ENCODE data around the gene ZNF235.
A peak's percentile ranks its signal among the peaks of the same experiment; 100 is the strongest.
"Not testable (repeated sequence)": the region's sequence is repeated elsewhere in the genome, so short reads cannot be mapped to it uniquely, and the experiment has no call there.

ZNF235 gene

DNA sequence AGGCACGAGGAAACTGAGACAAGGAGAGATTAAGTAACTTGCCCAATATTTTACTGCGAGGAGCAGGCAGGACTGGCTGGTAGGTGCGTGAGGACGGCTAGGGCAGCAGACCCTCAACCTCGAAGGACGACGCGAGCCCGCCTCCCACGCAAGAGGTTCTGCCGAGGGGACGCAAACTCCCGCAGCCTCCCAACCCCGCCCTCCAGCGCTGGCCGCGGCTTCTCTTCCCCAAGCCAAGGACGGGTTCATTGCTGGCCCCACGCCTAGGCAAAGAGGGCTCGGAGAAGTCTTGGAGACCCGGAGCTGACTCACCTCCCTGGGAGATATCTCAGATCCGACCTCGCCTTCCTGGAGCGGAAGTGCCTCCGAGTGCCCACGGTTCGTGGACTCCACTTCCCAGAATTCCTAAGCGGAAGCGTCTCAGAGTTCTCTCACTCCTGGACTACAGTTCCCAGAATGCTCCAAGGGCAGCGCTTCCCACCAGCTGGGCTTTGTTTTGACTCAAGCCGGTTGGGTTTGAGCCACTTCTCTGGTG is at the start of gene ZNF235:
Gene ZNF235 (minus strand): TSS at position 367 of the 535 bp plus-strand sequence. CDS start 1,621 bp downstream, outside the sequence.
- peak; percentile 51 for DNase-seq (ENCODE audit: low read depth)

DNA sequence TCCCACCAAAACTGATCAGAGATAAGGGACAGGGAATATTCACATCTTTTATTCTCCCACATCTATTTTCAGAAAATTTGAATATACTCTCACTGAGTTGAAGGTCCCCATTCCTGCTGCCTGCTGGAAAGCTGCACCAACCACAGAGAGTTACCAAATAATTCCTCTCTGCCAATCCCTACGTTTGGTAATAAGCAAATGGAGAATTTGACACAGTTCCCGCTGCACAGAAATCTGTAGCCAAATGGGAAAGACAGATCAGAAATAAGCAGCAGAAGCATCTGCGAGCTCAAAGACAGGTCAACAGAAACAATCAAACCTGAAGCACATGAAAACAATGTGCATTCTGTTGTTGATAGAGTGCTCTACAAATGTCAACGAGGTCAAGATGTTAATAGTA is 41.7 kb upstream of the ZNF235 start:
- DNase-seq (ENCODE audit: low read depth), result no peak

DNA sequence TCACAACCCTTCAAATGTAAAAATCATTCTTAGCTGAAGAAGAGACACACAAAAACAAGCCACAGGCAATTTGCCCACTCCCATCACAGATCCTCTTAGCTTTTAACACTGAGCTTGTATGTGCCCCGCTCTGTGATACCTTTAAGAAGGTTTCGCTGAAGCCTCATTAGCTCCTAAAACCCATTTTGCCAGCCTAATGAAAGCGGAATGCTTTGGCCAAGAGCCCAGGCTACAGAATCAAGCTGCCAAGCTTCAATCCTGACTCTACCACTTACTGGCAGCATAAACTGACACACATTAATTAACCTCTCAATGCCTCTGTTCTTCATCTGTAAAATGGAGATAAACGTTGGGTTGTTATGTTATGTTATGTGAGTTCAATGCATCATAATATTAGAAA is 41.1 kb upstream of the ZNF235 start:
- no peak for DNase-seq (ENCODE audit: low read depth)

DNA sequence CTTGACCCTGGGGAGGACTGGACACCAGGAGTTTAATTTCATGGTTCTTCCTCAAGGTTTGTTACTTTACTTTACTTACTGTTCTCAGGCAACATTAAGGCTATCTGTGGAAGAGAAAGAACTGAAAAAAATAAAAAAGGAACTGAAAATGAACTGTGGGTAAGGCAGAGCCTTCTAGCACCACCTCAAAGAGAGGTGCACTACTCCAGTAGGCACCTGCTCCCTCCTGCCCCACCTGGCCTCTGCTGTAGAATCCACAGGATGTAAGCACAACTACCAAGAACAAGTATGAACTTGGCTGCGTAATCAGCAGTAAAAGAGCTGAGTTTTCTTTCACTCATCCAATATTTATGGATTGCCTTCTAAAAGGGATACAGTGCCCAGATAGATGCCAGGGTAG is 39.4 kb upstream of the ZNF235 start:
- no peak for DNase-seq (ENCODE audit: low read depth)

DNA sequence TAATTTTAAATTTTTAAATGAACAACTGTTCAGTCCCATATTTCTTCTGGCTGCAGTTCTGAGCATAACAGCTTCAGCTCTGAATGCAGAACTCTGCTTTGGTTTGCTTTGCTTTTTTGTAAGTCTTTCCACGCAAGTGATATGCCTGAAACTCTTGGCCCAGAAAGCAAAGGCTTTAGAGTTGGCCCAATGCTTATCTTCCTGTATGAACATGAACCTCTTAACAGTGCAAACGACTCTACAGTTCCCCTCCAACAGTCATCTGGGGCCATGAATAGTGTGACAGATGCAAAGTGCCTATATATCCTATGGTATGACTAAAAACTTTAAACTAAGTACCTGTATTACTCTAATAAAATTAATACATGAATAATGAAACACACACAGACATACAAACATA is 37.0 kb upstream of the ZNF235 start:
- no peak for DNase-seq (ENCODE audit: low read depth)

DNA sequence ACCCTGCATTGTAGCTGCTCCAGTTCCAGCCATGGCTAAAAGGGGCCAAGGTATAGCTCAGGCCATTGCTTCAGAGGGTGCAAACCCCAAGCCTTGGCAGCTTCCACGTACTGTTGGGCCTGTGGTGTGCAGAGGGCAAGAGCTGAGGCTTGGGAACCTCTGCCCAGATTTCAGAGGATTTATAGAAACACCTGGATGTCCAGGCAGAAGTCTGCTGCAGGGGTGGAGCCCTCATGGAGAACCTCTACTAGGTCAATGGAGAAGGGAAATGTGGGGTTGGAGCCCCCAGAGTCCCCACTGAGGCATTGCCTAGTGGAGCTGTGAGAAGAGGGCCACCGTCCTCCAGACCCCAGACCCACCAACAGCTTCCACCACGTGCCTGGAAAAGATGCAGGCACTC is 29.8 kb upstream of the ZNF235 start:
- DNase-seq (ENCODE audit: low read depth), result not testable (repeated sequence)

DNA sequence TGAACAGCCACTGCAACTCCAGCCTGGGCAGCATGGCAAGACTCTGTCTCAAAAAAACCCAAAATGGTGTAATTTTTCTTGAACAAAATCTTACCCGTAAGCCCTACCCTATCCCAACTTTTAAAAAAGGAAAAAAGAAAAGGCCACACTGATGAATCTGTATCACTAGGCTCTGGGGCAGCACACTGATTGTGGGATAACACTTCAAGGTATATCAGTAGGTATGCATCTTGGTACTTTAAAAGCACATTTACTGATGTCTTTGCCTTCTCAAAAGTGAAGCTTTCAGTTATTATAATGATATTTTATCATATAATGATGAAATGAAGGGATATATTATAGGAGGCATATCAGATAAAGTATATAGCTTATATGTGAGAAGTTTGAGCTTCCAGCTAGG is 27.3 kb upstream of the ZNF235 start:
- DNase-seq (ENCODE audit: low read depth), result no peak

DNA sequence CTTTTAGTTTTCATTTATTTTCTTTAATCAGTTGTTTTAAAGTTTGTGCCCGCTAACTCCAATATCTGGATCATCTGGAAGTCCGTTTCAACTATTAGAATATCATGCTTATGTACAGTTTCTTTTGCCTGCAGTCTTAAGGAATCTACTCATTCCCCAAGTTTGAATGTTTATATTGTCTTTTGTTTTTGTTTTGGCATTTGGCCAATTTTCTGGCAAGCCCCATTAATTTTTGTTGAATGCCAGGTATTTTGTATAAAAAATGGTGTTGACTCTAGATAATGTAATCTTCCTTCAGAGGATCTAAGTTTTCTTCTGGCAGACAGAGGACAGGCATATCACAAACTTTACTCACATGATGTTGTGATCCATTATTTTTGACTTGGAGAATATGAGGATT is 11.1 kb upstream of the ZNF235 start:
- DNase-seq (ENCODE audit: low read depth), result no peak

DNA sequence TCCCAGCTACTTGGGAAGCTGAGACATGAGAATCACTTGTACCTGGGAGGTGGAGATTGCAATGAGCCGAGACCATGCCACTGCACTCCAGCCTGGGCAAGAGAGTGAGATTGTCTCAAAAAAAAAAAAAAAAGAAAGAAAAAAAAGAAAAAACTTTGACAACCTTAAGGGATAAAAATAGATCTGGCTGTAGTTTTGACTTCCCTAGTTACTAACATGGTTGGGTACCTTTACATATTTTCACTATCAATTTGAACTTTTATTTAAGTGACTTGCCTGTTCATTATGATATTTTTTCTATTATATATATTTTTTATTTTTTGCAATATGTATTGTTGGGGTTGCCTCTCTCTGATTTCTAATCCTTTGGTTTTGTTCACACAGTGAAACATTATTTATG is 8.4 kb upstream of the ZNF235 start:
- DNase-seq (ENCODE audit: low read depth), result no peak

DNA sequence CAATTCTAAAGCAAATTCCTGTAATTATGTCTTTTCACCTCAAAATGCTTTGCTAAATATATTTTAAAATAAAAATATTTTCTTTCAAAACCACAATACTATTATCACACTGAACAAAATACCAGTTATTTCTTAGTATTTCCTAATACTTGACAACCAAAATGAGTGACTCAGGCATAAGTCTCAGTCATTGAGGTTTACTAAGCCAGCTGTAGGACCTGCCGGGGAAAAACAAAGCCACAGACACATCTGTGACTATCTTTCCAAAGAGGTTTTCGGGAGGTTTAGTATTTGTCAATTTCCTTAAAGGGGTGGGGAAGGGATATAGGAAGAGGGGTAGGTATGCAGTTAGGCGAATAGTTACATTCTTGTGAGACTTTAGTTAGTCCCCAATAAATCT is 3.2 kb upstream of the ZNF235 start:
- DNase-seq (ENCODE audit: low read depth), result no peak

DNA sequence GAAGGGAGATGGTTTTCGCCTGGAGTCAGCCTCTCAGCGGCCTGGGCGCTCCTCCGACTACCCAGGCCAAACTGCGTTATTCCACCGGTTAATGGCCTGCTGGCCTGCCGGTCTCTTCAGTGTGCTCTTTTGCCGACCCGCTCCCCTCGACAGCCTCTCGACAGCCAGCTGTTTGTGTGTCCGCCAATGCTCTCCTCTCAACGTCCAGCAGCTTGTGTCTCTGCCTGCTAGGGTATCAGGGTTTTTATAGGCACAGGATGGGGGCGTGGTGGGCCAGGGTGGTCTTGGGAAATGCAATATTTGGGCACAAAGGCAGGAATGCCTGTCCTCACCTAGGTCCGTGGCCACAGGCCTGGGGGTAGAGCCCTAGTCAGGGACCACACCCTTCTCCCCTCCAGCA is 1.5 kb upstream of the ZNF235 start:
- no peak for DNase-seq (ENCODE audit: low read depth)

DNA sequence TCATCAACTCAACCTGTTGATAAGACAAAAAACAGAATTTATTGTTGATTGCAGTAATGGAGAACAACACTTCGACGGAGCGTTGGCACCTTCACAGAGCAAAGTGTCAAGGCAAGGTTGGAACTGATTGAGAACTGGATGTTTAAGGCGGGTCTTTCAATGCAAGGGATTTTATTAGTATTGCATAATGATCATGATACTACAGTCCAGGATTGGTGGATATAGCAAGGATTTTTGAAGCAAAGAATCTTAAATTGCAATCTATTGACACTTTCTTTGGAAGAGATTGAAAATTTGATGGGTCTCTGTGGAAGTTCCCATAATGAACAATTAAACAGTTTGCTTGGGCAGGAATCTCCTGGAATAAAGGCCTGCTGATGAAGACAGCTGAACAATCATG is 632 bp upstream of the ZNF235 start:
- no peak for DNase-seq (ENCODE audit: low read depth)

DNA sequence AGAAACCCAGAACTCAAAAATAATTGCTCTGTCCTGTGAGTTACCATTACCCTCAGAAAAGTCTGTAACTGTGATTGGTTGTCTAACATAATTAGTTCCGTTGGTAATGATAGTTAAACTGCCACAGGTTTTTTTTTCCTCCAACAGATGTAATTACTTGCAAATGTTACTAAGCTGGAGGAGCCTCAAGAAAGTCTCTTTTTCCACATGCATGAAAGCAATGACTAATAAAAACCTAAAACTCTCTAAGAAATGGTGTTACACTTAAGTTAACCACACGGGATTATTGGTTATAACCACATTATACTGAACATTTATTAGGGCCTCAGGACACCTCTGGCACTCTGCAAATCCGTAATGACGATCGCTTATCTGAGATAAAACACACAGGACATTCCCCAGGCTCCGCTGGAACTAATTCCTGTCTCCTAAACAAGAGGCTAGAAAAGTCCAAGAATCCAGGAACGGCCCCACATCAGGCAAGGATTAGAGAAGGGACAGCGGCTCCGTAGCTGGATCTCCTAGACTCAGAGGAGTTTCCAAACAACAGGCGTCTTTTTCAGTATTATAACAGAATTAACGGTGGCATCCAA is 753 bp downstream of the ZNF235 start:
- DNase-seq (ENCODE audit: low read depth), result no peak

DNA sequence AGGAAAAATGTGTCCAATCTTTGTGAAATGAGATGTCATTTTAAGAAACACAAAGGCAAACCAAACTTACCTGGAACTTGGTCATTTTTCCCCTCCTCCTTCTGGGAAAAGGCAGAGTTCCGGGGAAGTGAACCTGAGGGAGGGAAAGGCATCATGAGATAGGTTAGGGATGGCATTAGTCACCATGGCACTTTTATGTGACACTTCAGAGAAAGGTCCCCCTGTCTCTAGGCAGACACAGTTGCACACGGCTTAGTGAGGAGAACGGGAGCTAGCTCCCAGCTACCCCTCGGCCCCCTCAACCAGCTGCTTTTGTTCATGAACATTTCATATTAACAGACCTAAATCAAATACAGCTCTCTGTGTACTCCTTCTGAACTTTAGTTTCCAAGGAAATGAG is 1.5 kb downstream of the ZNF235 start:
- DNase-seq (ENCODE audit: low read depth), result no peak

DNA sequence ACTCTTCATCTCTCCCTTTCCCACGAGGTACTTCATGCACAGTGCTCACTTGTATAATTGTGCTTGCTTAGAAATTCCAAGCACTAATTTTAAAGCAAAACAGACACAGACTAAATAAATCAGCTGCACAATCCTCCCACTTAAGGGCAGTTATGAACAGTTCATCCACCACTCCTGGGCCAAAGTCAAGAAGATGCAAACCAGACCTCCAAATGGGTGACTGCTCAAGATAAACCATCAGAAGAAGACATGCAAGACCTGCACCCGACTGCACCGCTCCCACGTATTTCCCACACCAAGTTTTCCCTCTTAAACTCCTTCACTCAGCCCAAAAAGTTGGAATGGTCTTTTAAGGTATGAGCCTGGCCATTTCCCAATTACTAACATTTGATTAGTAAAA is 19.9 kb downstream of the ZNF235 start:
- DNase-seq (ENCODE audit: low read depth), result no peak

DNA sequence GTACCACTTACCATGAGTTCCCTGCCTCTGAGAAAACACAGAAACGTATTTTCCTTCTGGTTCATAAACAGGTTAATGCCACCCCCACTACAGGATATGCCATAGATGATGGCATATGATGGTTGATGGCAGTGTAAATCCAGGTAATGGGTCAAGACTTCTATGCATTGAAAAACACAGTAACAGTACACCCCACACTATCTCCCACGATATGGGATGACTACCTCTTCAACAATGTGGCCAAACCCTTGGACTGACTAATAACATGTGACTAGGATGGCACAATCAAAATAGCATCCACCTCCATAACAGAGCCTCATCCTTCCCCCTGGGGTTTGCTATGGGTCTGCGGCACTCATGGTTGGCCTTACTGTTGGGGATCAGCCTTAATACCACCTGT is 22.0 kb downstream of the ZNF235 start:
- DNase-seq (ENCODE audit: low read depth), result no peak

DNA sequence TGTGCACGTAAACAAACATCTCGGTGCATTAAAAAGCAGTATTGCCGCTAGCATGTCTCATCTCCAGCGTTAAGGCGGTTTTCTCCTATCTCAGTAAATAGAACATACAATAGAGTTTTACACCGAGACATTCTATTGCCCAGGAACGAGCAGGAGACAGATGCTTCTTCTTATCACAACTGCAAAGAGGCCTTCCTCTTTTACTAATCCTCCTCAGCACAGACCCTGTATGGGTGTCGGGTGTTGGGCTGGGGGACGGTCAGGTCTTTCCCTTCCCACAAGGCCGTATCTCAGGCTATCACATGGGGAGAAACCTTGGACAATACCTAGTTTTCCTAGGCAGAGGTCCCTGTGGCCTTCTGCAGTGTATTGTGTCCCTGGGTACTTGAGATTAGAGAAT is 23.9 kb downstream of the ZNF235 start:
- DNase-seq (ENCODE audit: low read depth), result no peak

DNA sequence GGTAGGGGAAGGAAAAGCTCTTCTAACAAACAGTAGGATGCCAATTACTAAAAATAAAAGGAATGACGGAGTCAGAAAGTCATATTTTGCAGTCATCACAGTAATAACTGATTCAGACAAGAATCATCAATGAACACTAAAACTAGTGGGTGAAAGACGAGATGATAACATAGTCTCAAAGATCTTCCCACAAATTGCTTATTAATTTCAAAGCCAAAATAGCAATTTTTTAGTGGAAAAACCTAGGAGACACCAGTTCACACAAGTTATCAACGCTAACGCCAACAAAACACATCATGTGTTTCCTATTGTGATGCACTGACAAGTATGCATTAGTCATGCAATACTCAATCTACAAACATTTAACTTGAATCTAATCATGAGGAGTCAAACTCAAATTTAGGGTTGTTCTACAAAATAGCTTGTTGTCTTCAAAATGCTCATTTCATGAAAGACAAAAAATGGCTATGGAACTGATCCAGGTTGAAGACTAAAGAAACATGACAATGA is 26.6 kb downstream of the ZNF235 start:
- no peak for DNase-seq (ENCODE audit: low read depth)

DNA sequence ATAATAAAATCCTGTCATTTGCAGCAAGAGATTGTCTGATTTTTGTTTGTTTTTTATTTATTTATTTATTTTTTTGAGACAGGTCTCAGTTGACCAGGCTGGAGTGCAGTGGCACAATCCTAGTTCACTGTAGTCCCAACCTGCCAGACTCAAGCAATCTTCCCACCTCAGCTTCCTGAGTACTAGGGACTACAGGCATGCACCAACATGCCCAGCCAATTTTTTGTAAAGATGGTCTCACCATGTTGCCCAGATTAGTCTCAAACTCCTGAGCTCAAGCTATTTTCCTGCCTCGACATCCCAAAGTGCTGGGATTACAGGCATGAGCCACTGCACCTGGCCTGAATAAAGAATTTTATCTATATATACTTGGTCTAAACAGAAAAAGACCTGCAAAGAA is 27.5 kb downstream of the ZNF235 start:
- no peak for DNase-seq (ENCODE audit: low read depth)

DNA sequence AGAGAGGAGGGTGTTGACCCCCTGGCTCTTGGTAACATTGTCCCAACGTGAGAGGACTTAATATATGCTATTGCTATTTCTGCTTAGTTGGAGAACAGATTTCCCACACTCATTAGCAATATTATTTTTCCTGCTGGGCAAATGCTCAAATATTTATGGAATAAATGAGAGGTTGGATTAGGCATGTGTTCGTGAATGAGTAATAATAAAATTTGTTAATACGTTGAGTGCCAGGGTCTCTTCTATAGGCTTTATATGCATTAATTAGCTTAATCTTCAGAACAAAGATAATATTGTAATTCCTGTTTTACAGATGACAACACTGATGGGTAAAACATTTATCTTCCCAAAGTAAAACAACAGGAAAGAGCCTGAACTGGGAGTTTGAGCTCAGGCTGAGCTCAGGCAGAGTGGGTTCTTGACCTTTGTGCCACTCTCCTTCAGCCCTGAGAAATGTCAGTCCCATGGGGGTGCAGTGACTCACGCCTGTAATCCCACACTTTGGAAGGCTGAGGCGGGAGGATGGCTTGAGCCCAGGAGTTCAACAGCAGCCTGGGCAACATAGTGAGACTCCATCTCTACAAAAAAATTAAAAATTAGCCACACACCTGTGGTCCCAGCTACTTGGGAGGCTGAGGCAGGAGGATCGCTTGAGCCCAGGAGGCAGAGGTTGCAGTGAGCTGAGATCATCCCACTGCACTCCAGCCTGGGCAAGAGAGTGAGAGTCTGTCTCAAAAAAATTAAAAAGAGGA is 44.0 kb downstream of the ZNF235 start:
- DNase-seq (ENCODE audit: low read depth), result no peak

DNA sequence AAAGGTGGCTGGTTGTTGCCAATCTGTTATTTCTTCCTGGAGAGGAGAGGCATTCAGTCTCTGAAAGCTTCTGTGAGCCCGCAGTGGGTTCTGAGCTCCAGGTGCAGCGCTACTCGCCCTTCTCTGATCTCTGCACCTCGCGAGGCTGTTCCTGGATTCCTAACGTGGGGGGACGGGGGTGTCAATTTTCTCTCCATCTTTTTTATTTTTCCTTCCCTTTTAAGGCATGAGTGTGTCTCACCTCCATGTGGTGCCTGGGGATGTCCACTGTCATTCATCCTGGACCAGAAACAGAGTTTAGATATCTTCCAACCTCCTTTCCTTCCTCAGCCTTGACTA is 44.5 kb downstream of the ZNF235 start:
- DNase-seq (ENCODE audit: low read depth), result no peak

DNA sequence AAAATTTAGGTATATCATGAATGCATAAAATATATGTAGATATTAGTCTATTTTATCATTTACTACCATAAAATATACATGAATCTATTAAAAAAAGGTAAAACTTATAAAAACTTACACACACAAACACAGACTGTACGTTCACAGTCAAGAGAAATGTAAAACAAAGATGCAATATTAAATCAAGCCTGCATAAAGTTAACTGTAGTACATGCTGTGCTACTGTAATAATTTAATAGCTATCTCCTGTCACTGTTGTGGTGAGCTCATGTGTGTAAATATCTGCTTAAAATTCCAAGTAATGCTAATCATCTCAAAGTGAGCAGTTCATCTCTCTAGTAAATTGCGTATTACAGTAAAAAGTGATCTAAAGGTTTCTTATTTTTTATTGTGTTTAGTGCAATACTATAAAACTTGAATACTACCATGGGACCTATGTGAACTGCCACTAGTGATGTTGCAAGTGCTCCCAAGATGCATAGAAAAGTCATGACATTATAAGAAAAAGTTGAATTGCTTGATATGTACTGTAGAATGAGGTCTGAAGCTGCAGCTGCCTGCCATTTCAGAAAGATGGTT is 45.9 kb downstream of the ZNF235 start:
- no peak for DNase-seq (ENCODE audit: low read depth)

DNA sequence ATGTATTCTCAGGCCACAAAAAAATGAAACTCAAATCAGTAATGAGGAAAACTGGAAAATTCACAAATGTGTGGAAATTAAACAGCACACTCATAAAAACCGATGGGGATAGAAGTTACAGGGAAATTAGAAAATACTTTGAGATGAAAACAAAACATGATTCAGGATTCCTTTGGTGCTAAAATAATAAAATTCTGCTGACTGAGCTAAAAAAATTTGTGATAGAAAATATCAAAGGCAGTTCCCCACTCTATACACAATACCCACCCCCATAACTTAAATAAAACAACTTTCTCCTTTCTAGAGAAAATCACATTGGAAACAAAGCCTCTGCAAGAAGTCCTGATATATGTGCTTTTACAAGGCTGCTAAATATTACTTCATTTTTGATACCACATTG is 46.7 kb downstream of the ZNF235 start:
- DNase-seq (ENCODE audit: low read depth), result no peak

All from stimulated activated CD8-positive, alpha-beta memory T cell treated with anti-CD3 and anti-CD28 coated beads, Interleukin-7, amount 100 ng/mL, for 24 hours (primary cell).